GM15510 (cell line): ENCODE data around the gene ZNF516.

ENCODE experiments used
- POLR2A ChIP-seq: IDR thresholded peaks from 3 replicates; pipeline ENCODE4 v1.6.1; 2011; ENCODE audit warnings: borderline replicate concordance; ENCODE audit not compliant: insufficient read length; ENCODE audit errors: extremely low read depth

Gene ZNF516

DNA sequence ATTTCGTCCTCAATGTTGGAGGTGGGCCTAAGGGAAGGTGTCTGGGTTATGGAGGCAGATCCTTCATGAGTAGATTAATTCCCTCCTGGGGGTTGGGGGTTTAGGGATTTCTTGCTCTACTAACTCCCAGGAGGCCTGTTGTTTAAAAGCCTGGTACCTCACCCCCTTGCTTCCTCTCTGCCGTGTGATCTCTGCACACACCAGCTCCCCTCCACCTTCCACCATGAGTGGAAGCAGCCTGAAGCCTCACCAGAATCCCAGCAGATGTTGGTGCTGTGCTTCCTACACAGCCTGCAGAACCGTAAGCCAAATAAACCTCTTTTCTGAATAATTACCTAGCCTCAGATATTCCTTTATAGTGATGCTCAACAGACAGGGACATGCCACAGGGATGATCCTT, 141.5 kb downstream of the ZNF516 start:
- no peak for TF ChIP-seq POLR2A

DNA sequence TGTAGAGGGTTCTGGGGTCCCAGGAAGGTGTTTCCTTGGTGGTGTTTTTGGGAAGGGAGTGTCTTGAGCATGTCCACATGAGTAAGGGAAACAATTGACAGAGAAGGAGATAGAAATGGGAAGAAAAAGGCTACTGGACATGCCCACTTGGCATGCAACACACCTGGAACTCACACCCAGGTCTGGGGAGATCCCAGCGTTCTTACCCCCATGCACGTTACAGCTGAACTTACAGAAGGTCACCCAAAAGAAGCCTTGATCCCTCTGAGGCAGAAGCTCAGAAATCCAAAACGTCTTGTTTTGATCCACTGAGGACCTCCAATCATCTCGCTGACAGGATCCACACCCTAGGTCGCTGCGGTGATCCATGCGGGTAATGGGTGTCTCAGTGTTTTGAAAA, 142.0 kb downstream of the ZNF516 start:
- no peak for TF ChIP-seq POLR2A

DNA sequence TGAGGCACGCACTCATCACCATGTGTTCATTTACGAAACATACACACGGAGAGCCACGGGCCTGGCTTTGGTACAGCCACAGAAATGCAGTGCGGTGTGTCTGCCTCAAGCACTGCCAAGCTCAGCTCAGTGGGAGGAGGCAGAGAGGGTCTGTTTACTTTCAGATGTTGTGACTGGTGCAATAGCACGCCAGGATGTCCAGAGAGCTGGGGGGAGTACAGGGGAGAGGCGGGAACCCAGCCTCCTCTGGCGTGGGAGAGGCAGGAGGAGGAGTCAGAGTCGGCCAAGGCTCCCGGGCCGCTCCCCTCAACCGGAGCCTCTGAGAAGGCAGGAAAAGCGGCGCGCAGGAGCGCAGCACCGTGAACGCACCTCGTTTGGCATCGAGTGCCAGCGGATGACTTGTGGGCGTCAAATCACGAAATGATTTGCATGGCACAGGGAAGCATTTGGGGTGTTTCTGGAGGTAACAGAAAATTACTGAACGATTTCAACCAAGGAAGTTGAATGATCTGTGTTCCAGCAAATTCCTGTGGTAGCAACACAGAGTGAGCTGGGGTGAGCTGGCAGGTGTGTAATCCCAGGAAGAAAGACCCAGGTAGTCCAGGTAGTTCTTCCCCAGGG, 143.0 kb downstream of the ZNF516 start:
- TF ChIP-seq POLR2A, result no peak

DNA sequence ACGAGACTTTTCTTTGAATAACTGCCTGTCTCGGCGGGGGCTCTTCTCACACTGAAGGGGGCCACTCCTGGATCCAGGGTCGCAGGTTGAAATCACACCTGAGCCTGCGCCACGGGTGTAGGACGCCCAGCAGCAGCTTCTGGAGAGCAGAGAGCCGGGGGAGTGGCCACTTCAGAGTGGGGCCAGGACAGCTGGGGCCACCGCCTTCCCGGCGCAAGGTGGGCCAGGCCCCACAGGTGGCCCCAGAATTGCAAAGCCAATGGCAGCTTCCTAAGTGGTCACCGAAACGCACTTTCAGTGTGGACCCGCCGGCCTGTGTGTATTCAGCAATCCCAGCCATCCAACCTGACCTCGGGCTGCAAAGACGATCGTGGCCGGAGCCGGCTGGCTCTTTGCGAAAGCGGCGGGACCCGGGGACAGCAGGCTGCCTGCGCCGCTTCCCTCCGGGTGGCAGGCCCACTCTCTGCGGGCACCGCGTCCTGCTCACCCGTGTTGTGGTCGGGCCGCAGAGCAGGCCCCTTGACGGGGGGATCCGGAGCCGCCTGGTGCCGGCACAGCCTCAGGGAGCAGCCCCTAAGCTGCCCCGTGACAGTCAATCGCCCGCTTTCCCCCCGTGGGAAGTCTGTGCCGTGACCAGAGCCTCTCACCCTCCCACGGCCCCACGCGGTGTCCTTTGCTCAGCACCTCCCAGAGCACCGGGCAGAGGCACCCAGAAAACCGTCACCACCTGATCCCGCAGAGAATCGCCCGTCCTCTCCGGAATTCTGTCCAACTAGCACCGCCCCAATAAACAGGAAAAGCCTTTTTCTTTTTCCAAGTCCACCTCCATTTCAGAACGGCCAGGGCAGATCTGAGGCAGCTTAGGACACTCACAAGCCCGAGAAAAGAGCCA, 144.7 kb downstream of the ZNF516 start:
- no peak for TF ChIP-seq POLR2A

DNA sequence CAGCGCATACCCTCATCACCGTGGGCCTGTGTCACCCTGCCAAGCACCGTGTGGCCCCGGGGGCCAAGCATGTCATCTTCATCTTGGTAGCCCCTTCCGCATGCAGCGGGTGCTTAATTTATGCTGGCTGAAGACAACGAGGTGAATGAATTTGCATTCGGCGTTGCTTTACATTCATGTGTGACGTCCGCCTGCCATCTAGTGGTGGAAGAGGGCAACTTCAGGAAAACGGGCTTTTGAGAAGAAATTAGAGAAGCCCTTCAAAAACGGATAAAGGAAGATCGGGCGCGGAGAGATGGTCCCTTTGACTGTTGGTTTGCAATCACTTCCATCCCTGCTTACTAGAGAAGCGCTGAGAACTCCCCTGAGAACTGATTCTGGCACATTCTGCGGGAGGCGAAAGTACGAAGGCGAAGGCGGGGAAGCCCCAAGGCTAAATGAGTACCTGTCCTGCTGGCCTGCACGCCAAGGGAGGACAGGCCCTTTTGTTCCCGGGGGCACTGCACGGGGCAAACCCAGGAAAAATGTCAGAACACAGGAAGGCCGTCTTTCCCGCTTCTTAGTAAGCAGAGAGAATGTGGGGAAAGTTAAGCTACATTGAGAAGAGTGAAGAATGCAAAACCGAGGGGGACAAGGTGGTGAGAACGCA, 145.9 kb downstream of the ZNF516 start:
- no peak for TF ChIP-seq POLR2A

DNA sequence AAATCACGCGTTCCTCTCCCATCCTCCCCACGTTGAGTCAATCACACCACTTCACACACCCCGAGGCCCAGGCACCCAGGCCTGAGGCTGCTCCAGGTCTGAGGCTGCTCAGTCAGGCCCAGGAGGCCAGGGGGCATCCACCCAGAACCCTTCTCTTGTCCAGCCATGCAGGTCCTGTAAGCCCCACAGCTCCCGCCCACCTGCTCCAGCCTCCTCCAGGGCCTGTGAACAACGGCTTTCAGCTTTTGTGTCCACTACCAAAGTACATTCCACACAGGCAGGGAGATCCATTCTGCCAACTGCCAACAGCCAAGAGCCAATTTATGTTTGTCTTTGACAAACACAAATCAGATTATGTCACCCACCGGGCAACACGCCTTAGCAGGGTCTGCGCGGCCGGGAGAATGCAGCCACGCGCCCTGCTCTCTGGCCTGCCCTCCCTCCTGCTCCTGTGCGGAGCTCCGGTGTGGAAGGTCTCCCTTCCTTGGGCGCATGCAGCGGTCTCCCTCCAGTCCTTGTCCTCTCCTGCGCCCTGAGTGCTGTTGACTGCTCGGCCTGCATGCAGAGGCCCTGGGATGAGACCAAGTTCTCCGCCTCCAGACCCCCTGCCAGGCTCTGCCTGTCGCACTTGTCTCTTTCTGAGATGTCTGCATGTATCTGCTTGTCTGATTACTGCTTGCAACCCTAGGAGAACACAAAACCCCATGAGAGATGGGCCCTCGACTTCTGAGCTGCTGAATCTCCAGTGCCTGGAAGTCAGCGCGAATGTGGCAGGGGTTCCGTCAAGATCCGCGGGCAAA, 146.6 kb downstream of the ZNF516 start:
- no peak for TF ChIP-seq POLR2A

DNA sequence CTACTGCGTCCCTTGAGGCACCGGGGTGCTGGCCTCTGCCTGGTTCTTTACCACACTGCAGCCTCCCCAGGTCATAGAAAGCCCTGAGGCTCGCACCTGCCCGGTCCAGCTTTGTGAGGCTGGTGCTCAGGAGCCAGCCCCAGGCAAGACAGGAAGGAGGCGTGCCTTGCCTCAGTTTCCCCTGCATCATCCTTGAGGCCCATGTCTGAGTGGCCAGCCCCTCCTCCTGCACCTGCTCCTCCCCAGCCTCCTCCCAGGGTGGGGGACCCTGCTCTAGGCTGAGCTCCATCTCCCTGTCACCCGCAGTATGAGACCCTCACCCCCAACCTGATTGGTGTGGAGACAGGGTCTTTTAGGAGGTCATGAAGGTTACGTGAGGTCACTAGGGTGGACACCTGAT, 147.7 kb downstream of the ZNF516 start:
- TF ChIP-seq POLR2A, result no peak

DNA sequence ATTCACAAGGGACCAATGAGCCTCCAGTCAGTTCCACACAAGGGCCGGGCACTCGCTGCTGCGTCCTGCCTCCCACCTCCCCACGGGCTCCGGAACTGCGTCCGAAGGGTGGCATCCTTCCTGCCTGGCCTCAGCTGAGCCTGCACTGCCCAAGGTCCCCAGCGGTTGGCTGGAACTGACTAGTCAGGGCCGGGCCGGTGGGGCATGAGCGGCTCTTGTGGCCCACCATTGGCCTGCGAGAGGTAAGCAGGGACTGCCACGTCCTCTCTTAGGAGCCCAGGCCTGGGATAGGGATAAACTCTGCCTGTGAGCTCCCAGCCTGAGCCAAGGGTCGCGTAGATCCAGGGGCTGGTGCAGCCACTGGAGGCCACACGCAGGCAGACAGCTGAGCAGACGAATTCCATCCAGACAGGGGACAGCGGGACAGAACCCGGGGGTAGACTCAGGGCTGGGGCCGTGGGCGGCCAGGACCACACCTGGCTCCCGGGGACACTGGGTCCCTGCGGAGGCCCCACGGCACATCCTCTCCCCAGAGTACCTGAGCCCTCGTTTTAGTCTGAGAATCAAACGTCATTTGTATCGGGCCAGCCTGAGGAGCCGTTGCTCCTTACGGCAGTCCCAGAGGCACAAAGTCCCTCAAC, 148.4 kb downstream of the ZNF516 start:
- no peak for TF ChIP-seq POLR2A

DNA sequence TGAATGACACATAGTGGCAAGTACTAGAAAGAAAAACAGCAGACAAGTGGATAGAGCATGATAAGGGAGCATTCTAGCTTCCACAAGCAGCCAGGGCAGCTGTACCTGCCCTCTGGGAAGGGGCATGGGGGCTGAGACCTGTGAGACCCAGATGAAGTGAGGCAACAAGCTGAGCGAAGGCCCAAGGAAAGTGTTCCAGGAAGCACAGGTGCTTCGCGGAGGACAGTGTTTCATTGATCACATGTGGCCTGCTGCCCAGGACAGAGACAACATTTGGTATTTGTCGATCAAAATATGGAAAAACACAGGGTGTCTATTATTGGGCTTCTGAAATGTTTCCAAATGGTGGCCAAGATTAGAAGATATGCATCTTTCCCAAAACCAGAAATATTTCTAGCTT, 149.1 kb downstream of the ZNF516 start:
- TF ChIP-seq POLR2A, result no peak

DNA sequence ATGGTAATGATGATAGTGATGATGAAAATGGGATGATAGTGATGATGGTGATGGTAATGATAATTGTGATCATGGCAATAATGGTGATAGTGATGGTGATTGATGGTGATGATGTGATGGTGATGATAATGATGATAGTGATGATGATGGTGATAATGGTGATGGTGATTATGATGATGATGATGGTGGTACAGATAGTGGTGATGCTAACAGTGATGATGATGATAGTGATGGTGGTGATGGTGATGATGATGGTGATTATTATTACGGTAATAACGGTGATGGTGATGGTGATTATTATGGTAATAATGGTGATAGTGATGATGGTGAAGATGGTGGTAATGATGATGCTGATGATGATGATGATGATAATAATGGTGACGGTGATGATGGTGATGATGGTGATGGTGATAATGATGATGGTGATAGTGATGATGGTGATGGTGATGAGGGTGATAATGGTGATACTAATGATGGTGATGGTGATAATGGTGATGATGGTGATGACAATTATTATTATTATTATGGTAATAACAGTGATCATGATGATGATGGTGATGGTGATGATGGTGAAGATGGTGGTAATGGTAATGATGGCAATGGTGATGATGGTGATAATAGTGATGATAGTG, 151.0 kb downstream of the ZNF516 start:
- TF ChIP-seq POLR2A, result no peak

DNA sequence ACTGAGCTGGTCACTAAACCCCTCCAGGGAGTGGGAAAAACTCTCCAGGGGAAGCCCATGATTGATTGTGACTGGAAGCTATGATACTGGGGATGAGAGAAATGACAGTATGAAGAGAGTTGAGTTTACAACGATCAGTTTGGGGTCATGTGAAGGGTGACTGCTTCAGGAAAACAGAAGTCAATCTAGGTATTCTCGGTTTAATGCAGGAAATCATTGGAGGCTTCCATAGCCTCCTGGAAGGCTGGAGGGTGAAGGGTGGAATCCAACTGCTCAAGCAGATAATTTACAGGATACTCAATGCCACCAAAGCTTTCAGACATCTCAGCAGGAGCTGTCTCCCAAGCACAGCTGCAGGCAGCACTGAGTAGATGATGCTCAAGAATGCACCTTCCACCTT, 154.6 kb downstream of the ZNF516 start:
- no peak for TF ChIP-seq POLR2A

DNA sequence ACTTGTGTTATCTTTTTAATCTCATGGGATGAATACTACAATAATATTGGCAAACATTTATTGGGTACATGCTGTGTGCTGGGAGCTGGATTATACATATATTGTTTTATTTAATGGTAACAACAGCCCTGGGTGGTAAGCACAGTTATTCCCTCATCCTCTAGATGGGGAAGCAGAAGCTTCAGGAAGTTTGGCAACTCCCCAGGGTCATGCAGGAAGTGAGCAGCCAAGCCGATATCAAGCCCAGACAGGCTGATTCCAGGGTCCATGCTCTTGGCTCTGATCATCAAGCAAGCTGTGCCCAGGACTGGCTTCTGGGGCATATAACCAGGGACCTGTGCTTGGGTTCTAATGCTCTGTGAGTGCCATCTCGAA, 155.8 kb downstream of the ZNF516 start:
- no peak for TF ChIP-seq POLR2A

DNA sequence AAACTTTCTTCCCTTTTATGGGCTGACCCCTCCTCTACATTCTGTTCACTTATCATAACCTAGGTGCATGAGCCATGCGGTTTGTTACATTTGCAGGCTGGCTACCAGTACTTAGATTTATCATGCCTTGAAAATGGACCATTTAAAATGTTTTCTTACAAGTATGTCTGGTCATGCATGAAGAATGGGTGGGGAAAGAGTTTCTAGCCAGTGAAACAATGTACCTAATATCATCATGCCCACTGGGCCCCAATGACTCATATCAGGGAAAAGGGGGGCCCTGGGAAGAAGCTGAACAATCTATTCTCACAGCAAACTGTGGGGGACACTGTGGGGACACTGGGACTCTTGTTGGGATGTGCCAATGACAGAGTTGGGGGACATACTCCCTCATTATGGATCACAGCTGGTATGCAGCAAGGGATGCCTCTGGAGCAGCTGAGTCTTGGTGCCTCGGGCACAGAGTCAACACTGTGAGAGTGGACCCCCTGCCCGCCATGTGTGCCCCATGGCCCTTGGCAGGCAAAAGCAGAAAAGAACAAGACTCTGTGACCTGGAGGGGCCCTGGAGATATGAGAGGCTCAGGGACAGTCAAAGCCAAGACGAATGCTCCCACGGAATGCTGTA, 156.3 kb downstream of the ZNF516 start:
- TF ChIP-seq POLR2A, result no peak
